GM12872 (cell line): ENCODE data around the gene GOT1.

Source experiments
- TF ChIP-seq, protein P1 (sequence below): IDR thresholded peaks from 3 replicates; pipeline ENCODE4 v1.5.1; 2011; ENCODE audit warnings: low read depth, mild to moderate bottlenecking, low read length, moderate library complexity; ENCODE audit not compliant: insufficient read depth

The GOT1 gene

GRCh38 chr10:99395750-99396445 is 34.5 kb downstream of the GOT1 start:
- TF ChIP-seq, protein P1, sequence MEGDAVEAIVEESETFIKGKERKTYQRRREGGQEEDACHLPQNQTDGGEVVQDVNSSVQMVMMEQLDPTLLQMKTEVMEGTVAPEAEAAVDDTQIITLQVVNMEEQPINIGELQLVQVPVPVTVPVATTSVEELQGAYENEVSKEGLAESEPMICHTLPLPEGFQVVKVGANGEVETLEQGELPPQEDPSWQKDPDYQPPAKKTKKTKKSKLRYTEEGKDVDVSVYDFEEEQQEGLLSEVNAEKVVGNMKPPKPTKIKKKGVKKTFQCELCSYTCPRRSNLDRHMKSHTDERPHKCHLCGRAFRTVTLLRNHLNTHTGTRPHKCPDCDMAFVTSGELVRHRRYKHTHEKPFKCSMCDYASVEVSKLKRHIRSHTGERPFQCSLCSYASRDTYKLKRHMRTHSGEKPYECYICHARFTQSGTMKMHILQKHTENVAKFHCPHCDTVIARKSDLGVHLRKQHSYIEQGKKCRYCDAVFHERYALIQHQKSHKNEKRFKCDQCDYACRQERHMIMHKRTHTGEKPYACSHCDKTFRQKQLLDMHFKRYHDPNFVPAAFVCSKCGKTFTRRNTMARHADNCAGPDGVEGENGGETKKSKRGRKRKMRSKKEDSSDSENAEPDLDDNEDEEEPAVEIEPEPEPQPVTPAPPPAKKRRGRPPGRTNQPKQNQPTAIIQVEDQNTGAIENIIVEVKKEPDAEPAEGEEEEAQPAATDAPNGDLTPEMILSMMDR, result no peak

DNA sequence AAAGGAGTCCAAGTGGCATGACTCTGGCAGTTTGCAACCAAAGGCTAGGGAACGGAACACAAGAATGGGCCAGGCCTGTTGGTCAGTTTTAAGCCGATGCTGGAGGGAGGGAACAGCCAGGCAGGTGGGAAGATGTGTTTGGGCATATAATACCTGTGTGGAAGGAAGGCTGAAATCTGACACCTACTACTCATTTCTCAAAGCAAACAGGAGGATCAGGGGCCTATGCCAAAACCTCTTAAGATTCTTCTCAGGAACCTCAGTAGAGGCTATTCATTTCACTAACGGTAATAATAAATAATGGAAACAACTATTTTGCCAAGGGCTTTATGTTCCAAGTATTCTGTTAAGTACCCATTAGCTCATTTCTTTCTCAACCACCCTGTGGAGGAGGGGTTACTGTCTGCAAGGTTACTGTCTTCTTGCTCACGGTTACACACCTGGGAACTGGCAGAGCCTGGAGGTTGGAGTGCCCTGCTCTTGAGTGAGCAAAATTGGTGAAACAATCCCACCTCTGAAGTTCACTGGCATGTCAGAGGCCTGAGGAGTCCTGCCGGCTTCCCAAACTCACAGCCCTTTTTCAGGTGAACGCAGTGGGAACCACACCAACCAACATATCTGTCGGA is 35.5 kb downstream of the GOT1 start:
- TF ChIP-seq, protein P1, result no peak

- TF ChIP-seq, protein P1, result no peak
These were observed 36.2 kb downstream of the GOT1 start for GRCh38 chr10:99394256-99394655.

DNA sequence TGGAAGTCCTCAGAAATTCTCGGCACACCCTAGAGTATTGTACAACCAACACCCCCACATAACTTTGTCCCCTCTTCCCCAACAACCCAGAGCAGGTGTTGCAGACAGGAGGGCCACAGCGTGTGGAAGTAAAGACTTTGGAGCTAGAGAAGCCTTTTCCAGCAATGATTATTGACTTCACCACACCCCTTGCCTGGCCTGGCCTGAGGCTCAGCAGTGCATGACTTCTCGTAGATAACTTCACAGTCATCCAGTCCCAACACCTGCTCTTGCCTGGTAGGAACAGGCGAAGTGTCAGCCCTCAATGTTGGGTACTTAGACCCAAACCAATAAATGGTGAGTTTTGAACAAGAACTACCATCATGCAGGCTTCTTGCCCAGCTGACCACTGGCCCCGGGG is 36.7 kb downstream of the GOT1 start:
- TF ChIP-seq, protein P1, result no peak

DNA sequence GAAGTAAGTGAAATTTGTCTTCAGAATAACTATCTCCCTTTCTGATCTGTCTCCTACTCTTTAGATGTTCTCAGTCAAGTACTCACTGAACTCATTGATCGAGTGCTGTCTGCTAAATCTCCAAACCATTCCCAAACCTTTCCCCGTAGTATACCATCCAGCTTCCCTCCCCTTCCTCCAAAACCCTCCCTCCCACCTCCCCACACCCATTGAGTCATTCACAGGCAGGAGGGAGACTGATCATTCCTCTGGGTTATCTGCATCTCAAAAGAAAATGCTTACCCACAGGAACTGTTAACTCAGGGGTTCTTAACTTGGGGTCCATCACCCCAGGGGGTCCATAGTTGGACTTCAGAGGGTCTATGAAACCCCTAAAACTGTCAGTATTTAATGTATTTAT is 37.4 kb downstream of the GOT1 start:
- TF ChIP-seq, protein P1, result no peak

GRCh38 chr10:99391346-99391745 is 39.1 kb downstream of the GOT1 start:
- TF ChIP-seq, protein P1, result no peak

DNA sequence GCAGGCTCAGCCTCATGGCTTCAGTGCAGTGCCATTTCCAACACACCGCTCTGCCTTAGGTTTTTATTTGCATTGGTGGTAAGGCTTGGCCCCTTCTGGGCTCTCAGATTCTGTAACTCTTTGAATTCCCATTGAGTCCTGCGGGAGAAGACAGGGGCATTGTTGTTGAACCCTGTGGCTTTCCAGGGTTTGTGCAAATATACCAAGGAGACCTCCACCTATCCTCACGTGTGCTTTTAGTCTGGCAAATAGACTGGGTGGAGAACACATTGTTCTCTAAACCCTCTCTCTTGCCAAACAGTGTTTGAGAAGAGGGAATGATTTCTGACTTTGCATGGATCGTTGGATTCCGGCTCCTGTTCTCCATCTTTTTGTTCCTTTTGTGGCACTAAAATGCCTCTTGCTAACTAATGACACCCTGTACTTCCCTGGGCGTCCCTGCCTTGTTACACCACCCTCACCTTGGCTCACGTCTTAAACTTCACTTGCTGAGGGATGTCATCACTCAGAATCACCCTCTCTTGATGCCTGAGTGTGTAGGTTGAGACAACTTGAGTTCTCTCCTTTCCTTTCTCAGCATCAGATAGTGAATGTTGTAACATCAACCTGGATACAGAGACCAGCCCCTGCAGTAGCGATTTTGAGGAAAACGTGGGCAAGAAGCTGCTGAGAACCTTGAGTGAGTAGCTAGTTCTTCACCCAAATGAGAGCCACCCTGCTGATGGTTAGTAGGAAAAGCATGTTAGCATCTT is 40.5 kb downstream of the GOT1 start:
- TF ChIP-seq, protein P1, result no peak
